Gastrocnemius medialis (tissue), 4 donors: ENCODE data around the gene HTATSF1.

ENCODE experiments used
- CTCF ChIP-seq, 5 experiments: fragments of 450-650 bp in 3 of 5; fragments of 200-600 bp in 2 of 5; sonication (generic) in 2 of 5; IDR thresholded peaks in 4 of 5; conservative IDR thresholded peaks in 1 of 5; 1 replicate in 4 of 5; 2 replicates in 1 of 5; pipeline ENCODE4 v1.5.1; 2016 to 2019; ENCODE audit warnings: antibody characterized with exemption in 5 of 5, mild to moderate bottlenecking in 3 of 5, moderate library complexity in 3 of 5
- POLR2A ChIP-seq, 2 donors: fragments of 450-650 bp; IDR thresholded peaks; one replicate each; pipeline ENCODE4 v1.6.1; 2017; ENCODE audit warnings: antibody characterized with exemption in 2 of 2, mild to moderate bottlenecking in 2 of 2, moderate library complexity in 2 of 2

- TF ChIP-seq CTCF (IDR thresholded peaks at IDR 0.05 in 4 of 5, conservative IDR thresholded peaks at IDR 0.05 in 1 of 5) (no peak), POLR2A (IDR thresholded peaks at IDR 0.05) (no peak)
Observed at GRCh38 chrX:136528645-136529315, 31.4 kb downstream of the HTATSF1 start.
